A549 (cell line): ENCODE results near the gene TANGO2. TPM values are rescaled to one million over a fixed set of nuclear protein-coding genes. Genes with fewer than 3 reads are reported as not detected.
A peak's percentile ranks its signal among the peaks of the same experiment; 100 is the strongest.

Source experiments
- ATAC-seq, 2 experiments: fragments of 200-7000 bp in 1 of 2; fragments of >200 bp in 1 of 2; cut with Nextera tagmentation in 1 of 2; cut with Tn5 transposase in 1 of 2; 3 replicates each; pipeline versions ENCODE4 v1.8.0 to v1.9.1; 2018 to 2020; ENCODE audit warnings: mild to moderate bottlenecking in 1 of 2, moderate library complexity in 1 of 2
- CTCF ChIA-PET: fragments of 300-600 bp; sonication (Branson Sonifier 250); formaldehyde crosslinking; extraction: SDS; loops from one replicate; lab custom pipeline; 2021; ENCODE audit warnings: antibody characterized with exemption, inconsistent platforms; lab: Yijun Ruan, JAX
- POLR2A ChIA-PET: fragments of 350-600 bp; formaldehyde crosslinking; extraction: SDS; loops from one replicate; lab custom pipeline; 2021; ENCODE audit warnings: antibody characterized with exemption, inconsistent platforms; lab: Yijun Ruan, JAX
- DNase-seq, 2 experiments: peaks; one replicate each; pipeline versions ENCODE4 v3.0.0 to v3.0.0-alpha.2; 2011 to 2016; ENCODE audit warnings: low read depth in 1 of 2, low spot score in 1 of 2
- FAIRE-seq: peaks from 2 replicates; lab custom pipeline; 2011; peaks lifted over from hg19 to GRCh38; lab: Jason Lieb, UNC
- H3K27ac ChIP-seq, 2 experiments: fragments of >200 bp; sonication (Bioruptor Twin); formaldehyde crosslinking; 3 replicates each; pipeline ENCODE4 v1.5.1; 2016 to 2017
- H3K4me1 ChIP-seq: fragments of >200 bp; sonication (Bioruptor Twin); formaldehyde crosslinking; 3 replicates; pipeline ENCODE4 v1.6.1; 2016
- H3K4me2 ChIP-seq: fragments of >200 bp; sonication (Bioruptor Twin); formaldehyde crosslinking; 3 replicates; pipeline ENCODE4 v1.6.1; 2016
- H3K4me3 ChIP-seq: fragments of >200 bp; sonication (Bioruptor Twin); formaldehyde crosslinking; 3 replicates; pipeline ENCODE4 v1.5.1; 2016
- H3K9me3 ChIP-seq: fragments of >200 bp; sonication (Bioruptor Twin); formaldehyde crosslinking; 3 replicates; pipeline ENCODE4 v1.6.1; 2016
- BHLHE40 ChIP-seq: IDR thresholded peaks from 2 replicates; pipeline ENCODE4 v1.6.1; 2012; ENCODE audit warnings: low read depth, low read length, inconsistent platforms
- CBX2 ChIP-seq: fragments of 200-600 bp; sonication (generic); IDR thresholded peaks from 2 replicates; pipeline ENCODE4 v1.6.1; 2016; ENCODE audit warnings: low read depth, mild to moderate bottlenecking, borderline replicate concordance
- ESRRA ChIP-seq: fragments of 150-350 bp; IDR thresholded peaks from 2 replicates; pipeline ENCODE4 v1.6.1; 2014; ENCODE audit warnings: mild to moderate bottlenecking, low read length, borderline replicate concordance
- FOSB ChIP-seq: fragments of 250-450 bp; sonication (Bioruptor Pico); IDR thresholded peaks from 2 replicates; pipeline ENCODE4 v1.5.0; 2020; ENCODE audit warnings: mild to moderate bottlenecking, moderate library complexity
- FOSL2 ChIP-seq, 2 experiments: fragments of 450-650 bp in 1 of 2; fragments of >200 bp in 1 of 2; sonication (Bioruptor Twin) in 1 of 2; formaldehyde crosslinking; IDR thresholded peaks; 2 replicates each; pipeline versions ENCODE4 v1.5.0 to v1.6.1; 2016 to 2020; ENCODE audit warnings: mild to moderate bottlenecking in 1 of 2, moderate library complexity in 1 of 2
- HOXB5 ChIP-seq: fragments of 250-450 bp; sonication (Bioruptor Pico); IDR thresholded peaks from 2 replicates; pipeline ENCODE4 v1.5.0; 2020; ENCODE audit warnings: mild to moderate bottlenecking, moderate library complexity
- JUN ChIP-seq, 2 experiments: fragments of >200 bp; sonication (Bioruptor Twin); formaldehyde crosslinking; IDR thresholded peaks; 2 replicates in 1 of 2; 3 replicates in 1 of 2; pipeline ENCODE4 v1.6.1; 2016 to 2017
- KDM1A ChIP-seq: fragments of 200-600 bp; sonication (generic); IDR thresholded peaks from 2 replicates; pipeline ENCODE4 v1.6.1; 2016; ENCODE audit warnings: low read depth, mild to moderate bottlenecking
- MAFK ChIP-seq: fragments of 450-650 bp; IDR thresholded peaks from 2 replicates; pipeline ENCODE4 v1.6.1; 2014; ENCODE audit not compliant: partially characterized antibody
- MAX ChIP-seq: IDR thresholded peaks from 2 replicates; pipeline ENCODE4 v1.6.1; 2012
- NPAS2 ChIP-seq: fragments of 250-450 bp; sonication (Bioruptor Pico); IDR thresholded peaks from 2 replicates; pipeline ENCODE4 v1.8.0; 2022; ENCODE audit warnings: mild to moderate bottlenecking, moderate library complexity, borderline replicate concordance
- PHF8 ChIP-seq: fragments of 200-600 bp; sonication (generic); IDR thresholded peaks from 2 replicates; pipeline ENCODE4 v1.6.1; 2016; ENCODE audit warnings: low read depth, mild to moderate bottlenecking, antibody characterized with exemption, moderate library complexity, borderline replicate concordance
- REST ChIP-seq: fragments of 200-600 bp; sonication (generic); IDR thresholded peaks from 2 replicates; pipeline ENCODE4 v1.6.1; 2016; ENCODE audit warnings: antibody characterized with exemption, mild to moderate bottlenecking, moderate library complexity
- SMC3 ChIP-seq: fragments of >200 bp; sonication (Bioruptor Twin); formaldehyde crosslinking; IDR thresholded peaks from 3 replicates; pipeline ENCODE4 v1.6.1; 2018; ENCODE audit warnings: inconsistent platforms
- SREBF2 ChIP-seq: fragments of 450-650 bp; IDR thresholded peaks from 2 replicates; pipeline ENCODE4 v1.6.1; 2014; ENCODE audit warnings: mild to moderate bottlenecking, moderate library complexity
- TP53 ChIP-seq: fragments of 250-450 bp; sonication (Bioruptor Pico); IDR thresholded peaks from 2 replicates; pipeline ENCODE4 v1.5.0; 2021; ENCODE audit warnings: mild to moderate bottlenecking, moderate library complexity
- ZC3H11A ChIP-seq: fragments of 450-650 bp; IDR thresholded peaks from 2 replicates; pipeline ENCODE4 v1.6.1; 2014; ENCODE audit warnings: antibody characterized with exemption, mild to moderate bottlenecking
- WGBS: methylation state at CpG from one replicate; pipeline ENCODE4 v1.1.6; 2017; ENCODE audit errors: missing lambda C conversion rate; 5-methylcytosine and 5-hydroxymethylcytosine counted together
- polyA plus RNA-seq, 4 experiments: library from polyadenylated mRNA; depleted of rRNA in 3 of 4; stranded (reverse); fragments of >200 nt; fragmentation: RNase III in 1 of 4; extraction: RNeasy Plus Mini Kit Qiagen cat#74134 plus additional on column Dnase treatment in 1 of 4; gene quantifications; 2 replicates in 3 of 4; 3 replicates in 1 of 4; pipeline ENCODE4 v1.2.3, GENCODE V29; 2011 to 2017
- TF ChIP-seq, protein P1 (sequence below): fragments of >200 bp; sonication (Bioruptor Twin); formaldehyde crosslinking; IDR thresholded peaks from 2 replicates; pipeline ENCODE4 v1.6.1; 2016
- TF ChIP-seq, protein P2 (sequence below): fragments of 150-350 bp; IDR thresholded peaks from 2 replicates; pipeline ENCODE4 v1.6.1; 2014; ENCODE audit warnings: low read depth, mild to moderate bottlenecking, low read length

The TANGO2 gene
- polyA plus RNA-seq, 2 of the 4 experiments (the other 2 are of a cell fraction) = 13.2 to 13.8 TPM

DNA sequence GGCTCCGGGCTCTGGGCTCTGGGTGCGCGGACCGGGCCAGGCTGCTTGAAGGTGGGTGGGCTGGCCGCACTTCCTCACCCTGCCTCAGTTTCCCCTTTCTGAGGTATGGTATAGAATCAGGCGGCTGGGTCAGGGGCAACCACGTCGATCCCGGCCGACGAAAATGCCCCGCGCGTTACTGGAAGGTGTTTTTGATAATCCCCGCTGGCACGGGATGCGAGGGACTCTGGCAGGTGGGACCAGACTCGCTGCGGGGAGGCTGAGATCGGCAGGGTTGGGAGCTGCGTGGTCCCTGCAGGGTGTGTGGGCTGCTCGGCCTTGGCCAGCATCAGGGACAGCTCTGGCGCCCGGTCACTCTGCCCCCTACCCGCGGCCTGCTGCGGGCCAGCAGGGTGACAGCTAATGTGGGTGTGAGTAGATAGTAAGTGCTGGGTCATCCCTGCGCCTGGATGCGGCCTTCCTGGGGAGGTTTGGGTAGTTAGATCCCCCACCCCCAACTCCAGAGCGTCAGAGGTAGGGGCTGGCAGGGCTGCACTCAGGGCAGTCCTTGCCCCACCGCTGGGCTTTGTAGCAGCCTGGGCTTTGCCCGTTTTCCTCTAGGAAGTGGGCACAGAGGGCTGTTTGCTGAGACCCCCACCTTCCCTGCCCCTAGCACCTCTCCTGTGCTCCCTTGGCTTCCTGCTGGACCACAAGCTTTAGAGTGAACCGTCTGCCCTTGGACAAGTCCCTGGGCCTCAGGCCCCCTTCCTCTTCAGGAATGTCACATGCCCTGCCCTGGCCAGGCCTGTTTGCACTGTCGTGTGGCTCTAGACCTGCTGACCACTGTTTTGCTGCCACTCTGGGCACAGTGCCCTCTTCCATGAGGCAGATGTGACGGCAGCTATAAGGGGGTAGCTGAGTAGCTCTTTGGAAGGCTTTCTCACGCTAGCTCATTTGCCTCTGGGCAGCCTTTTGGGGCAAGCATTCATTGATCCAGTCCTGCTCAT, 579 bp downstream of the TANGO2 start:
- Histone ChIP-seq H3K4me3 (peak overlapping the region; percentile 87), H3K9me3 (no peaks in the 10 kb centered on the region), H3K4me2 (peak overlapping the region; percentile 92), H3K4me1 (peaks cover 14% of the 10 kb centered on the region), H3K27ac (peak overlapping the region; percentile 86 to 96)
- CTCF ChIA-PET = interaction anchor here (0.8 to 0.9 kb wide), 2 partner anchors 19 to 291 kb away, joined by 3 to 4 read pairs; no protein-coding TSS in a partner anchor
- TF ChIP-seq PHF8 (peak; percentile 79; the same call in 1 of the 2 replicates), CBX2 (no peak), TP53 (CRISPR knock-in tag) (no peak), NPAS2 (CRISPR knock-in tag) (no peak), SMC3 (no peak), FOSL2 (IDR thresholded peaks at IDR 0.05) (no peak), FOSL2 (CRISPR knock-in tag; IDR thresholded peaks at IDR 0.05) (no peak), JUN (IDR thresholded peaks at IDR 0.05) (no peak; a peak in 1 of 5 replicates)
- POLR2A ChIA-PET = interaction anchor here (0.7 to 1.5 kb wide), 2 partner anchors 38 to 51 kb away, joined by 3 read pairs; no protein-coding TSS in a partner anchor
- no peak for FAIRE-seq
- 12% methylated on average over 18 of the region's 36 CpGs for WGBS
- ATAC-seq = peak; percentile 5 to 9; a peak in 4 of 6 replicates
- no peak for DNase-seq

GRCh38 chr22:20022231-20022977, 1.5 kb downstream of the TANGO2 start:
- Histone ChIP-seq H3K9me3 (no peaks in the 10 kb centered on the region), H3K4me3 (no peak overlapping the region), H3K4me1 (peaks cover 12% of the 10 kb centered on the region), H3K4me2 (peak overlapping the region; percentile 92), H3K27ac (peak overlapping the region in 1 of 2 experiments; percentile 96; a peak in 3 of 6 replicates)
- ATAC-seq = no peak
- ChIA-PET POLR2A (no interaction called here), CTCF (no interaction called here)
- FAIRE-seq = no peak
- 93% methylated on average over 9 of the region's 11 CpGs for WGBS
- DNase-seq = no peak
- TF ChIP-seq MAX = no peak
- TF ChIP-seq MAFK = no peak
- no peak for TF ChIP-seq SMC3
- TF ChIP-seq ESRRA = no peak
- no peak for TF ChIP-seq KDM1A
- TF ChIP-seq CBX2 = no peak
- no peak for TF ChIP-seq BHLHE40
- TF ChIP-seq HOXB5 = no peak
- TF ChIP-seq REST = no peak
- TF ChIP-seq, protein P1, sequence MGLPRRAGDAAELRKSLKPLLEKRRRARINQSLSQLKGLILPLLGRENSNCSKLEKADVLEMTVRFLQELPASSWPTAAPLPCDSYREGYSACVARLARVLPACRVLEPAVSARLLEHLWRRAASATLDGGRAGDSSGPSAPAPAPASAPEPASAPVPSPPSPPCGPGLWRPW = no peak
- TF ChIP-seq FOSB (CRISPR knock-in tag) = no peak
- TF ChIP-seq, protein P2, sequence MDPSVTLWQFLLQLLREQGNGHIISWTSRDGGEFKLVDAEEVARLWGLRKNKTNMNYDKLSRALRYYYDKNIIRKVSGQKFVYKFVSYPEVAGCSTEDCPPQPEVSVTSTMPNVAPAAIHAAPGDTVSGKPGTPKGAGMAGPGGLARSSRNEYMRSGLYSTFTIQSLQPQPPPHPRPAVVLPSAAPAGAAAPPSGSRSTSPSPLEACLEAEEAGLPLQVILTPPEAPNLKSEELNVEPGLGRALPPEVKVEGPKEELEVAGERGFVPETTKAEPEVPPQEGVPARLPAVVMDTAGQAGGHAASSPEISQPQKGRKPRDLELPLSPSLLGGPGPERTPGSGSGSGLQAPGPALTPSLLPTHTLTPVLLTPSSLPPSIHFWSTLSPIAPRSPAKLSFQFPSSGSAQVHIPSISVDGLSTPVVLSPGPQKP = no peak
- no peak for TF ChIP-seq SREBF2
- no peak for TF ChIP-seq ZC3H11A
